Calu3 (cell line): ENCODE results near the gene KLHL6. TPM values are rescaled to one million over a fixed set of nuclear protein-coding genes. Genes with fewer than 3 reads are reported as not detected.

ENCODE experiments used
- BruUV-seq: library from RNA; stranded (reverse); fragments of 400-500 nt; replicated peaks from 2 replicates; lab custom pipeline; 2021; lab: Mats Ljungman, UMichigan
- CTCF ChIA-PET: fragments of 300-600 bp; sonication (Branson Sonifier 250); formaldehyde crosslinking; loops from one replicate; lab custom pipeline; 2022; ENCODE audit warnings: antibody characterized with exemption; lab: Charles Lee
- DNase-seq: peaks from one replicate; pipeline ENCODE4 v3.0.0; 2022
- H3K27ac Mint-ChIP-seq: one replicate; pipeline ENCODE4 v1.8.0; 2022; ENCODE audit warnings: mixed read lengths; ENCODE audit not compliant: unreplicated experiment
- H3K27me3 Mint-ChIP-seq: one replicate; pipeline ENCODE4 v1.8.0; 2022; ENCODE audit warnings: mixed read lengths; ENCODE audit not compliant: unreplicated experiment
- H3K36me3 Mint-ChIP-seq: one replicate; pipeline ENCODE4 v1.8.0; 2022; ENCODE audit warnings: mild to moderate bottlenecking, moderate library complexity, mixed read lengths; ENCODE audit not compliant: insufficient read depth, unreplicated experiment
- H3K4me1 Mint-ChIP-seq: one replicate; pipeline ENCODE4 v1.8.0; 2022; ENCODE audit warnings: mild to moderate bottlenecking, low read depth, mixed read lengths; ENCODE audit not compliant: unreplicated experiment
- H3K4me3 Mint-ChIP-seq: one replicate; pipeline ENCODE4 v1.8.0; 2022; ENCODE audit warnings: mild to moderate bottlenecking, low read depth, moderate library complexity, mixed read lengths; ENCODE audit not compliant: unreplicated experiment
- H3K9me3 Mint-ChIP-seq: one replicate; pipeline ENCODE4 v1.8.0; 2022; ENCODE audit warnings: low read depth, mixed read lengths; ENCODE audit not compliant: unreplicated experiment
- intact Hi-C: fragments of 100-400 bp; cut with micrococcal nuclease; formaldehyde crosslinking; loops from one replicate; pipeline ENCODE4 v1.10.0; 2022; ENCODE audit not compliant: unreplicated experiment
- total RNA-seq: library from RNA; stranded (reverse); gene quantifications from 2 replicates; pipeline ENCODE4 v1.2.3, GENCODE V29; 2022
- TF ChIP-seq, protein P1 (sequence below): fragments of 200-600 bp; IDR thresholded peaks from one replicate; pipeline ENCODE4 v1.8.0; 2022; ENCODE audit warnings: antibody characterized with exemption; ENCODE audit not compliant: unreplicated experiment

Gene KLHL6
- total RNA-seq, 1 experiment from 2014 or later: not detected

DNA sequence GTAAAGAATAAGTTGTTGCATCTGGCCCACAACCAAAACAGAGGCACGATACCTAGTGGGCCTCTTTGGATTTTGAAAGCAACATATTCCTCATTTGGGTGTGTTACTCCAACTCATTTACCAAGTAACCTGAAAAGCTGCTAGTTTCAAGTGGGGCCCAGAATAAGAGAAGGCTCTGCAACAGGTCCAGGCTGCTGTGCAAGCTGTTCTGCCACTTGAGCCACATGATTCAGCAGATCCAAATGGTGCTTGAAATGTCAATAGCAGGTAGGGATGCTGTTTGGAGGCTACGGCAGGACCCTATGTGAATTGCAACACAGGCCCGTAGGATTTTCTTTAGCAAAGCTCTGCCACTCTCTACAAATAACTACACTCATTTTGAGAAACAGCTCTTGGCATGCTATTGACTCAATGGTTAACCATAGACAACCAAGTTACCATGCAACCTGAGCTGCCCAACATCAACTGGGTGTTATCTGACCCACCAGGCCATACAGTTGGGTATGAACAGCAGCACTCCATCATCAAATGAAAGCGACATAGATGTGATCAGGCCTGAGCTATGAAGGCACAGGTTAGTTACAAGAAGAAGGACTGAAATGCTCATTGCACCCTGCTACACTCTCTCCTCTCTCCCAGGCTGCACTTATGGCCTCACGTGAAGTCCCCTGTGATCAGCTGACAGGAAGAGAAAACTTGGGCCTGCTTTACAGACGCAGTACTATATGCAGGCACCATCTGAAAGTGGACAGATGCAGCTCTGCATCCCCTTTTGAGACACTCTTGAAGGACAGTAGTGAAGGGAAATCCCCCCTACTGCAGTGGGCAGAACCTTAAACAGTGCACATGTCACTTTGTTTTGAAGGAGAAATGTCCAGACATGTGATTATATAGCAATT, 117.6 kb downstream of the KLHL6 start:
- H3K4me3 Mint-ChIP-seq: no peak overlapping the region

More for the DNA sequence above, 117.6 kb downstream of the KLHL6 start:
- TF ChIP-seq, protein P1, sequence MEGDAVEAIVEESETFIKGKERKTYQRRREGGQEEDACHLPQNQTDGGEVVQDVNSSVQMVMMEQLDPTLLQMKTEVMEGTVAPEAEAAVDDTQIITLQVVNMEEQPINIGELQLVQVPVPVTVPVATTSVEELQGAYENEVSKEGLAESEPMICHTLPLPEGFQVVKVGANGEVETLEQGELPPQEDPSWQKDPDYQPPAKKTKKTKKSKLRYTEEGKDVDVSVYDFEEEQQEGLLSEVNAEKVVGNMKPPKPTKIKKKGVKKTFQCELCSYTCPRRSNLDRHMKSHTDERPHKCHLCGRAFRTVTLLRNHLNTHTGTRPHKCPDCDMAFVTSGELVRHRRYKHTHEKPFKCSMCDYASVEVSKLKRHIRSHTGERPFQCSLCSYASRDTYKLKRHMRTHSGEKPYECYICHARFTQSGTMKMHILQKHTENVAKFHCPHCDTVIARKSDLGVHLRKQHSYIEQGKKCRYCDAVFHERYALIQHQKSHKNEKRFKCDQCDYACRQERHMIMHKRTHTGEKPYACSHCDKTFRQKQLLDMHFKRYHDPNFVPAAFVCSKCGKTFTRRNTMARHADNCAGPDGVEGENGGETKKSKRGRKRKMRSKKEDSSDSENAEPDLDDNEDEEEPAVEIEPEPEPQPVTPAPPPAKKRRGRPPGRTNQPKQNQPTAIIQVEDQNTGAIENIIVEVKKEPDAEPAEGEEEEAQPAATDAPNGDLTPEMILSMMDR: no peak
- H3K4me1 Mint-ChIP-seq: peaks cover 11% of the 10 kb centered on the region
- intact Hi-C loops: no loop called here
- peaks cover 3% of the 10 kb centered on the region for H3K9me3 Mint-ChIP-seq
- DNase-seq: no peak
- H3K27ac Mint-ChIP-seq: no peak overlapping the region
- H3K27me3 Mint-ChIP-seq: peaks cover 37% of the 10 kb centered on the region
- H3K36me3 Mint-ChIP-seq: no peaks in the 10 kb centered on the region
- no TSS peak for BruUV-seq
- CTCF ChIA-PET: interaction anchor here (1.0 to 1.7 kb wide), 2 partner anchors 10 kb away, joined by 3 read pairs; partner anchors contain the start of gene MCF2L2

Other genes with a start within 250 kb of the KLHL6 start
- gene MCF2L2, start 127.1 kb downstream of the KLHL6 start, total RNA-seq: 0.27 and 0.35 TPM in 2 replicates
- gene KLHL24, start 79.9 kb upstream of the KLHL6 start, total RNA-seq: 38.2 and 42.7 TPM in 2 replicates
- 54.6 and 57.4 TPM in 2 replicates for gene YEATS2, start 142.1 kb upstream of the KLHL6 start, total RNA-seq